ENCODE results near the gene NIT1.

NIT1 gene

GRCh38 chr1:161159913-161160243 lies 42.0 kb downstream of the NIT1 start:
- no peak for TF ChIP-seq CTCF (IDR thresholded peaks at IDR 0.05; ENCODE audit: control extremely low read depth, extremely low read depth, low read depth, missing control alignments)
- ChIA-PET POLR2A (interaction anchor here (1.4 kb wide), 1 partner anchor 27 kb away, joined by 4 read pairs; the partner anchor contains the start of gene DEDD), CTCF (no interaction called here)
- no peak for DNase-seq (ENCODE audit: extremely low spot score)

GRCh38 chr1:161160671-161161145 lies 42.8 kb downstream of the NIT1 start:
- POLR2A ChIA-PET: interaction anchor here (0.6 kb wide), 1 partner anchor 28 kb away, joined by 12 read pairs; the partner anchor contains the start of gene DEDD
- no peak for DNase-seq (ENCODE audit: extremely low spot score)
- CTCF ChIA-PET: no interaction called here
- TF ChIP-seq CTCF (IDR thresholded peaks at IDR 0.05; ENCODE audit: control extremely low read depth, extremely low read depth, low read depth, missing control alignments): no peak

- no peak for DNase-seq (ENCODE audit: extremely low spot score)
- TF ChIP-seq CTCF (IDR thresholded peaks at IDR 0.05; ENCODE audit: control extremely low read depth, extremely low read depth, low read depth, missing control alignments): no peak
- ChIA-PET POLR2A (interaction anchor here (0.7 kb wide), 1 partner anchor 101 kb away, joined by 4 read pairs; no protein-coding TSS in a partner anchor), CTCF (interaction anchor here (1.3 to 1.8 kb wide), 2 partner anchors 31 to 47 kb away, joined by 3 to 5 read pairs; no protein-coding TSS in a partner anchor)
Observed at GRCh38 chr1:161161652-161162051, 43.7 kb downstream of the NIT1 start.

- no peak for DNase-seq (ENCODE audit: extremely low spot score)
- CTCF ChIA-PET: interaction anchor here (1.3 to 1.8 kb wide), 2 partner anchors 30 to 46 kb away, joined by 3 to 5 read pairs; no protein-coding TSS in a partner anchor
- POLR2A ChIA-PET: no interaction called here
- no peak for TF ChIP-seq CTCF (IDR thresholded peaks at IDR 0.05; ENCODE audit: control extremely low read depth, extremely low read depth, low read depth, missing control alignments)
Observed at GRCh38 chr1:161162052-161162451, 44.1 kb downstream of the NIT1 start.

- TF ChIP-seq CTCF (IDR thresholded peaks at IDR 0.05; ENCODE audit: control extremely low read depth, extremely low read depth, low read depth, missing control alignments): no peak
- POLR2A ChIA-PET: no interaction called here
- CTCF ChIA-PET: interaction anchor here (1.3 to 1.8 kb wide), 2 partner anchors 29 to 45 kb away, joined by 3 to 5 read pairs; no protein-coding TSS in a partner anchor
Observed at GRCh38 chr1:161162806-161163205, 44.9 kb downstream of the NIT1 start.

GRCh38 chr1:161163793-161164192 lies 45.9 kb downstream of the NIT1 start:
- ChIA-PET POLR2A (no interaction called here), CTCF (interaction anchor here (1.6 to 3.1 kb wide), 3 partner anchors 9 to 219 kb away, joined by 4 to 20 read pairs (median 18); partner anchors contain the start of gene UFC1)
- no peak for DNase-seq (ENCODE audit: extremely low spot score)
- TF ChIP-seq CTCF (IDR thresholded peaks at IDR 0.05; ENCODE audit: control extremely low read depth, extremely low read depth, low read depth, missing control alignments): no peak

More at GRCh38 chr1:161162806-161163205, 44.9 kb downstream of the NIT1 start:
- no peak for DNase-seq (ENCODE audit: extremely low spot score)
